CD14-positive monocyte (primary cell): ENCODE data around the gene HECTD4. TPM values are rescaled to one million over a fixed set of nuclear protein-coding genes. Genes with fewer than 3 reads are reported as not detected.

ENCODE experiments used
- DNase-seq, 3 donors: peaks; one replicate each; pipeline ENCODE4 v3.0.0-alpha.2; 2011 to 2022
- H2AFZ ChIP-seq: 2 replicates; pipeline ENCODE4 v1.6.0; 2012; ENCODE audit warnings: mild to moderate bottlenecking, low read depth, low read length, inconsistent platforms; ENCODE audit not compliant: insufficient read depth, poor library complexity, severe bottlenecking
- H3K27ac ChIP-seq, 2 donors: 1 replicate in 1 of 2; 2 replicates in 1 of 2; pipeline ENCODE4 v1.5.1; 2012 to 2013; ENCODE audit warnings: low read length in 2 of 2, control low read depth in 1 of 2, inconsistent platforms in 1 of 2, low read depth in 1 of 2, mild to moderate bottlenecking in 1 of 2
- H3K27me3 ChIP-seq, 2 donors: one replicate each; pipeline versions ENCODE4 v1.6.0 to v1.6.1; 2011 to 2013; ENCODE audit warnings: low read length in 2 of 2; ENCODE audit not compliant: control insufficient read depth in 2 of 2, insufficient read depth in 2 of 2
- H3K36me3 ChIP-seq, 2 donors: replicated peaks in 1 of 2; 1 replicate in 1 of 2; 2 replicates in 1 of 2; pipeline versions ENCODE4 v1.5.1 to v1.6.1; 2012 to 2013; ENCODE audit warnings: low read length in 2 of 2, control low read depth in 1 of 2, inconsistent platforms in 1 of 2, mild to moderate bottlenecking in 1 of 2; ENCODE audit not compliant: insufficient read depth in 2 of 2, control insufficient read depth in 1 of 2
- H3K4me1 ChIP-seq, 2 donors: 1 replicate in 1 of 2; 2 replicates in 1 of 2; pipeline versions ENCODE4 v1.5.1 to v1.6.1; 2012 to 2013; ENCODE audit warnings: low read length in 2 of 2, control low read depth in 1 of 2, inconsistent platforms in 1 of 2, mild to moderate bottlenecking in 1 of 2, moderate library complexity in 1 of 2; ENCODE audit not compliant: insufficient read depth in 2 of 2, control insufficient read depth in 1 of 2
- H3K4me2 ChIP-seq: replicated peaks from 2 replicates; pipeline ENCODE3; 2012; ENCODE audit warnings: low read length, moderate library complexity, mild to moderate bottlenecking; ENCODE audit not compliant: poor library complexity, severe bottlenecking; ENCODE audit errors: extremely low read depth
- H3K4me3 ChIP-seq, 3 experiments: fragments of 200-600 bp in 1 of 3; sonication (generic) in 1 of 3; replicated peaks in 1 of 3; 1 replicate in 2 of 3; 2 replicates in 1 of 3; pipeline ENCODE4 v1.5.1; 2011 to 2013; ENCODE audit warnings: low read length in 3 of 3, mild to moderate bottlenecking in 3 of 3, control low read depth in 2 of 3, low read depth in 2 of 3, inconsistent platforms in 1 of 3, moderate library complexity in 1 of 3
- H3K79me2 ChIP-seq: 2 replicates; pipeline ENCODE4 v1.6.0; 2012; ENCODE audit warnings: mild to moderate bottlenecking, control low read depth, inconsistent platforms, low read length, moderate library complexity; ENCODE audit not compliant: insufficient read depth
- H3K9ac ChIP-seq: 2 replicates; pipeline ENCODE4 v1.6.0; 2017; ENCODE audit warnings: low read length, mild to moderate bottlenecking; ENCODE audit not compliant: insufficient read depth, poor library complexity, severe bottlenecking
- H3K9me3 ChIP-seq, 2 donors: replicated peaks in 1 of 2; 1 replicate in 1 of 2; 2 replicates in 1 of 2; pipeline versions ENCODE4 v1.5.1 to v1.6.1; 2012 to 2013; ENCODE audit warnings: low read length in 2 of 2, control low read depth in 1 of 2; ENCODE audit not compliant: control insufficient read depth in 1 of 2, insufficient read depth in 1 of 2
- H4K20me1 ChIP-seq: 2 replicates; pipeline ENCODE4 v1.6.0; 2012; ENCODE audit warnings: mild to moderate bottlenecking, low read length, control low read depth, moderate library complexity; ENCODE audit not compliant: insufficient read depth
- H3K27ac Mint-ChIP-seq, 7 donors: one replicate each; pipeline ENCODE4 v1.8.0; 2020; ENCODE audit warnings: mild to moderate bottlenecking in 7 of 7, mixed read lengths in 7 of 7, moderate library complexity in 6 of 7, inconsistent platforms in 2 of 7
- H3K27me3 Mint-ChIP-seq, 3 donors: one replicate each; pipeline ENCODE4 v1.8.0; 2021 to 2022; ENCODE audit warnings: low read depth in 3 of 3, mild to moderate bottlenecking in 3 of 3, mixed read lengths in 3 of 3, moderate library complexity in 3 of 3, inconsistent platforms in 1 of 3
- H3K36me3 Mint-ChIP-seq, 2 donors: one replicate each; pipeline ENCODE4 v1.8.0; 2020; ENCODE audit warnings: mixed read lengths in 2 of 2, inconsistent platforms in 1 of 2, mild to moderate bottlenecking in 1 of 2
- H3K4me1 Mint-ChIP-seq: one replicate; pipeline ENCODE4 v1.8.0; 2020; ENCODE audit warnings: mild to moderate bottlenecking, mixed read lengths
- H3K4me3 Mint-ChIP-seq, 2 donors: one replicate each; pipeline ENCODE4 v1.8.0; 2020; ENCODE audit warnings: mild to moderate bottlenecking in 2 of 2, mixed read lengths in 2 of 2, moderate library complexity in 1 of 2
- H3K9me3 Mint-ChIP-seq, 7 donors: one replicate each; pipeline ENCODE4 v1.8.0; 2020 to 2022; ENCODE audit warnings: mixed read lengths in 7 of 7, mild to moderate bottlenecking in 6 of 7, moderate library complexity in 6 of 7, inconsistent platforms in 2 of 7
- WGBS: methylation state at CpG from one replicate; pipeline ENCODE4 v1.1.5; 2013; ENCODE audit warnings: missing lambda C conversion rate; ENCODE audit not compliant: insufficient coverage; 5-methylcytosine and 5-hydroxymethylcytosine counted together
- intact Hi-C, 2 donors: fragments of 100-400 bp; cut with micrococcal nuclease; formaldehyde crosslinking; loops; one replicate each; pipeline versions ENCODE4 v1.15.0 to v1.15.1; 2023
- polyA plus RNA-seq, 3 donors: library from polyadenylated mRNA; depleted of rRNA in 1 of 3; unstranded in 2 of 3; stranded (reverse) in 1 of 3; fragments of 300-500 nt in 2 of 3; fragments of >200 nt in 1 of 3; fragmentation: Illumina TruSeq in 2 of 3; gene quantifications; 1 replicate in 2 of 3; 2 replicates in 1 of 3; pipeline ENCODE4 v1.2.3, GENCODE V29; 2012 to 2021
- TF ChIP-seq, protein P1 (sequence below): fragments of 200-600 bp; IDR thresholded peaks from one replicate; pipeline ENCODE4 v1.8.0; 2022; ENCODE audit warnings: antibody characterized with exemption, mild to moderate bottlenecking

The HECTD4 gene
- polyA plus RNA-seq, 3 donors = 0.73 to 18.3 (median 2.4) TPM

DNA sequence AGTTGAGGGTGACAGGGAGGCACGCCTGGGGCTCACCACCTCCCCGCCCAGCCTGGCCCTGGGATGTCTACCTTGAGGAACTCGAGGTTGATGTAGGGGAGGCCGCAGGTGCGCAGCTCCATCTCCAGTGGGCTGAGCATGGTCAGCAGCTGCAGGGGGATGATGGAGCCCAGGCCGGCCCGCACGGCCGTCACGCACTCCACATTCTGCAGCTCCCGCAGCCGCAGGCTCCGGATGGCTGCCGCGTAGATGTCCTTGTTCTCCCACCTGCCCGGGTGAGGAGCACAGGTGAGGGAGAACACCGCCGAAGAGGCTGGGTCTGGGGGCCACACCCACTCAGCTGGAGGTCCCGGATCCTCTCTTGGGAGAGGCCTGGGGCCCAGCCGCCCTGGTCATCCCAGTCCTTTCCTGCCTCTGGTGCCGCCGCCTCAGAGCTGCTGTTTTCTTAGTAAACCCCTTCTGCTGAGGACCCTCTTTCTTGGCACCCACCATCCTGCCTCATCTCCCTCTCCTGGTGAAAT lies 218.7 kb downstream of the HECTD4 start:
- H4K20me1 ChIP-seq = peaks cover 5% of the 10 kb centered on the region
- H3K4me1 ChIP-seq = no peaks in the 10 kb centered on the region
- H3K27ac ChIP-seq = no peak overlapping the region
- TF ChIP-seq, protein P1, sequence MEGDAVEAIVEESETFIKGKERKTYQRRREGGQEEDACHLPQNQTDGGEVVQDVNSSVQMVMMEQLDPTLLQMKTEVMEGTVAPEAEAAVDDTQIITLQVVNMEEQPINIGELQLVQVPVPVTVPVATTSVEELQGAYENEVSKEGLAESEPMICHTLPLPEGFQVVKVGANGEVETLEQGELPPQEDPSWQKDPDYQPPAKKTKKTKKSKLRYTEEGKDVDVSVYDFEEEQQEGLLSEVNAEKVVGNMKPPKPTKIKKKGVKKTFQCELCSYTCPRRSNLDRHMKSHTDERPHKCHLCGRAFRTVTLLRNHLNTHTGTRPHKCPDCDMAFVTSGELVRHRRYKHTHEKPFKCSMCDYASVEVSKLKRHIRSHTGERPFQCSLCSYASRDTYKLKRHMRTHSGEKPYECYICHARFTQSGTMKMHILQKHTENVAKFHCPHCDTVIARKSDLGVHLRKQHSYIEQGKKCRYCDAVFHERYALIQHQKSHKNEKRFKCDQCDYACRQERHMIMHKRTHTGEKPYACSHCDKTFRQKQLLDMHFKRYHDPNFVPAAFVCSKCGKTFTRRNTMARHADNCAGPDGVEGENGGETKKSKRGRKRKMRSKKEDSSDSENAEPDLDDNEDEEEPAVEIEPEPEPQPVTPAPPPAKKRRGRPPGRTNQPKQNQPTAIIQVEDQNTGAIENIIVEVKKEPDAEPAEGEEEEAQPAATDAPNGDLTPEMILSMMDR = no peak
- no peaks in the 10 kb centered on the region for H3K79me2 ChIP-seq
- H3K36me3 ChIP-seq = peaks cover 52 to 64% of the 10 kb centered on the region in 2 donors
- no peak overlapping the region for H3K27ac Mint-ChIP-seq
- no peak overlapping the region for H3K4me3 Mint-ChIP-seq
- no peak overlapping the region for H3K9ac ChIP-seq
- H3K27me3 ChIP-seq = no peaks in the 10 kb centered on the region
- WGBS = 98% methylated on average over 22 of the region's 22 CpGs
- H3K9me3 Mint-ChIP-seq = peaks cover 0 to 9% (median 3%) of the 10 kb centered on the region in 7 donors
- no peak overlapping the region for H3K4me2 ChIP-seq
- H3K9me3 ChIP-seq = peaks cover 0 to 7% of the 10 kb centered on the region in 2 donors
- H3K4me1 Mint-ChIP-seq = no peaks in the 10 kb centered on the region
- H3K4me3 ChIP-seq = no peak overlapping the region
- H2AFZ ChIP-seq = no peak overlapping the region
- no peaks in the 10 kb centered on the region for H3K27me3 Mint-ChIP-seq
- no peak for DNase-seq
- H3K36me3 Mint-ChIP-seq = peaks cover 45 to 70% of the 10 kb centered on the region in 2 donors
- intact Hi-C loops = no loop called here

- Histone ChIP-seq H3K4me3 (no peak overlapping the region), H2AFZ (no peak overlapping the region), H3K79me2 (no peaks in the 10 kb centered on the region), H4K20me1 (peaks cover 5% of the 10 kb centered on the region), H3K36me3 (peaks cover 56 to 64% of the 10 kb centered on the region in 2 donors), H3K9me3 (peaks cover 4 to 10% of the 10 kb centered on the region in 2 donors), H3K9ac (no peak overlapping the region), H3K27me3 (no peaks in the 10 kb centered on the region), H3K27ac (no peak overlapping the region), H3K4me1 (no peaks in the 10 kb centered on the region), H3K4me2 (no peak overlapping the region)
- 100% methylated on average over 8 of the region's 8 CpGs for WGBS
- Mint-ChIP-seq H3K9me3 (peaks cover 3 to 14% (median 7%) of the 10 kb centered on the region in 7 donors), H3K27ac (peak overlapping the region in 2 of 7 donors; percentile 11 to 38), H3K36me3 (peaks cover 50 to 74% of the 10 kb centered on the region in 2 donors), H3K27me3 (no peaks in the 10 kb centered on the region), H3K4me1 (no peaks in the 10 kb centered on the region), H3K4me3 (no peak overlapping the region)
- intact Hi-C loops = no loop called here
- no peak for DNase-seq
- TF ChIP-seq, protein P1 = no peak
Observed at GRCh38 chr12:112163056-112163455, 219.2 kb downstream of the HECTD4 start.
